DMS79 treated with DMSO at 0.1 percent for 48 hours (cell line): Measurements from ENCODE around the gene CRNKL1.
"Not testable (repeated sequence)": the region's sequence is repeated elsewhere in the genome, so short reads cannot be mapped to it uniquely, and the experiment has no call there.

ENCODE experiments used
- DNase-seq: peaks from one replicate; lab custom pipeline; 2025; lab: John Stamatoyannopoulos, UW

CRNKL1 gene

DNA sequence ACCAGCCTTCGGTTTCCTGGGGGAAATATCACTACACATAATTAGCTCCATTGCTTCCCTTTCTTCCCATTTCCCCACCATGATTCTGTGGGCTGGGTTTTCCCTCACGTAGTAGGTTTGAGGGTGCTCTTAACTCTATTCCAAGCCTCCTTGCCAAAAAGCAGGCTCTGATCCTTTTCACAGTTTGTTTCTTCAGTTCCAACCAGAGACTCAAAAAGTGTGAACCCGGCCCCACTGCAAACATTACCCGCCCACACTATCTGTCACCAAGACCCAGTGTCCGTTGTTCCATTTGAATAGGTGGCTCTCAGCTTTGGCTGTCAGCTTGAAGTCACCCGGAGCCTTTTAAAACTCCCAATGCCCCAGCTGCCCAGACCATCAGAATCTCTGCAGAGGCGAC is 46.9 kb downstream of the CRNKL1 start:
- no peak for DNase-seq

- not testable (repeated sequence) for DNase-seq
Observed at GRCh38 chr20:20003955-20004322, 48.3 kb downstream of the CRNKL1 start.

DNA sequence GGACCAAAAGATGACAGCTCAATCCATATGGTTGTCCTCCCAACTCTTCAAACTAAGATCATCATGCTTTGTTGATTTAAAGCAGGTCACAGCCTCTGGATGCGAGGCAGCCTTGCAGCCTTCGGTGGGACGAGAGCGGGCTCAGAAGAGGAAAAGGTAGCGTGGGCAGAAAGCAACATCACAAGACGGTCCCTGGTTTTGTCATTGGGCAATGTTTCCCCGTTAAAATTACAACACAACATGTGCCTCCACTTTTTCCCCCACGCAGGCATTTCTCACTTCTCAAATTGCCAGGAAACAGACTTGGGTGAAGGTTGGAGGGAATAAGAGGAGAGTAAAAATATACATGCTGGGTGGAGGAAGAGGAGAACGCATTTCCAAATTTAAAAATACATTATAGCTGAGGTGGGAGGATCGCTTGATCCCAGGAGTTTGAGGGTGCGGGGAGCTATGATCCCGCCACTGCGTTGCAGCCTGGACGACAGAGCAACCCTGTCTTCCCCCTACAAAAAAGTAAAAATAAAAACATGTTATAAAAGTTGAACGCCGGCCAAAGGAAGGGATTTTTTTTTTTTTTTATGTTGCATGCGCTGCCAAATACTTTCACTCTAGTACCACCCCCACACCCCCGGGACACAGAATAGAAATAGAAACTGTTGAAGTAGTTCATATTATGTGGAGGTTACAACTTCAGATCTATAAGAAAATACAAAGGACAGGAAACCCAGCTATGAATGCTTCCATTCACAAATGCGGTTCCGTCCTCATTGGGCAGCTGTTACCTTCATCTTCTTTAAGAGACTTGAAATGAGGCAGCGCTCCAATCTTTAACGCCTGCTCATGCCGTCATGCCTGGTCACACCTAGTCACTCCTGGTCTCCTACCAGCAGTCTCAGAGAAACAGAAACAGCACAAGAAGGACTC is 49.0 kb downstream of the CRNKL1 start:
- DNase-seq, result peak; percentile 41

DNA sequence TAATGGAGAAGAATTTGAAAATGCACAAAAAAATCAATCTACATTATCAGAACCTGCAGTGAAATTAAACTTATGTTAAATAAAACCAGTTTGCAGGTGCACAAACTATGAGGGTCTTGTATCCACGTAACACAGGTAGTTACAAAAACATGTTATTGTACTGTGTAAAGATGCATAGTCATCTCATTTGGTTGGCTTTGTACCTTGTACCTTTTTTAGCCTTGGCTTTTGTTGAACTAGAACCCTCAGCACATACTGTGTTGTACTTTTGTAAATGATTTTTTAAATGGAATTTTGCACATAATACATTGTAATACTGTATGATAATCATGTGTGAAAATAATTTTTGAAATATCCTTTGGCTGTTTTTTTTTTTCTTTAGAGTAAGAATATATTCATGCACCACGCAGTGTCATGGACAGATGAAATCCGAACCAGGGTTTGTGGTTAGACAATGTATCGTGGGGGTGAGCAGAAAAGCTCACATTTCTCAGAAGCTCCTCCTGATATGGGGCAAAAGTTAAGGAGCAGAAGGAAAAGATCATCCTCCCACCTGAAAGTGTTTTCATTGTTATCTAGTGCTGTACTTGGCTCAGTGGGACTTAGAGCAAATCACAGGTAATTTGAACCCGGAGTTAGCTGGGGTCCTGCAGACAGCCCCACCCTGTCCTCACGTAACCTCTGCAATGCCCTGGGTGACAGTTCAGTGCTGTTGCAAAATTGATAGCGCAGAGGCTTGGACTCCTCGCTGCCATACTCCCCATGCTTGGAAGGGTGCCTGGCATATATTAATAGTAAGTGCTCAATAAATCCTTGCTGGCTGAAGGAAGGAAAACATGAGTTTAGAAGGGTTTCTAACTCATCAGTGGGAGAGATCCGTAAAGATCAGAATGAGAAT is 49.9 kb downstream of the CRNKL1 start:
- no peak for DNase-seq

- DNase-seq, result no peak
Observed at GRCh38 chr20:20000211-20000968, 51.9 kb downstream of the CRNKL1 start.

DNA sequence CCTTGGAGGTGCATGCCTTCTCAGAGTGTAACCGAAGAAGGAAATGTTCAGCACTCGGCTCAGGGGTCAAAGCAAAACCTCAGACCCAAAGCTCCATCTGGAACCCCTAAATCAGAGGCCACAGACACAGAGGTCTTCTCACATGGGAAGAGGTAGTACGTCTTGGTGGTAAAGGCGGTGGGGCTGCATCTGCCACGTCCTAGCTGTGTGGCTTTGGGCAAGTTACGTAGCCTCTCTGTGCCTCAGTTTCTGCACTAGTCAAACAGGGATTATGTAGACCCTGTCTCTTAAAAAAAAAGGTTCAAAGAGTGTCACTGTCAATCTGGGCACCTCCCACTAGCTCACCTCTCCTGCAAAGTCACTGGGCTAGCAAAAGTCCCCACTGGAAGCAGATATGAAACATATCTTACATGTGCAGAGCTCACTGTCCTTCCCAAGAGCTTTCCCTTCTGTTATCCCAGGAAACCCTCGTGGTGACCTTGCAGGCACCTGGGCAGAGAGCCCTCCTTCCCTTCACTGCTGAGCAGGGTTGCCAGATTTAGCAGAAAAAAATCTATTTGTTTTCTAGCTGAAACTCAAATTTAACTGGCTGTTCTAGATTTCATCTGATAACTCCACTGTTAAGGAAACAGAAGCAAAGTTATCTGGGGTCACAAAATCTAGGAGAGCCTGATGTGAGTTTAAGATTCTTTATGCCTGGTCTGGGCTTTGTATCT is 53.1 kb downstream of the CRNKL1 start:
- DNase-seq, result no peak

DNA sequence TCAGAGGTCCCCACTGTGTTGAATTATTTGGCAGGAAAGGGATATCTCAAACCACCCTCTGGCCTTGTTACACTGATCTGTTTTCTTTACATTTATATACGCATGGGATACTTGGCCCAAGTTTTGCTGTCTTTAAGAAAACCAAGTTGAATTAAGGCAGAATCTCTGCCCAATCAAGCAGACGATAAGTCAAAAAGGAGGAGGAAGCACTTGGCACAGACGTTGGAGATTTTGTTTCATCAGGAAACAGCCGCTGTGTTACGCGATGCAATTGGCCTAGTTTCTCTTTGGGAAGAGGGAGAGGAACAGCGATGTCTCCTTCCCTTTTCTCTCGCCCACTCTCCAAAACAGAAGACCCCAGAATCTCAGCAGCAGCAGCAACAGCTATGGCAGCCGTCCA is 55.3 kb downstream of the CRNKL1 start:
- DNase-seq, result no peak

GRCh38 chr20:19996222-19996621 is 56.0 kb downstream of the CRNKL1 start:
- DNase-seq, result no peak

- DNase-seq, result peak; percentile 73
Observed at GRCh38 chr20:19995220-19995863, 56.9 kb downstream of the CRNKL1 start.

DNA sequence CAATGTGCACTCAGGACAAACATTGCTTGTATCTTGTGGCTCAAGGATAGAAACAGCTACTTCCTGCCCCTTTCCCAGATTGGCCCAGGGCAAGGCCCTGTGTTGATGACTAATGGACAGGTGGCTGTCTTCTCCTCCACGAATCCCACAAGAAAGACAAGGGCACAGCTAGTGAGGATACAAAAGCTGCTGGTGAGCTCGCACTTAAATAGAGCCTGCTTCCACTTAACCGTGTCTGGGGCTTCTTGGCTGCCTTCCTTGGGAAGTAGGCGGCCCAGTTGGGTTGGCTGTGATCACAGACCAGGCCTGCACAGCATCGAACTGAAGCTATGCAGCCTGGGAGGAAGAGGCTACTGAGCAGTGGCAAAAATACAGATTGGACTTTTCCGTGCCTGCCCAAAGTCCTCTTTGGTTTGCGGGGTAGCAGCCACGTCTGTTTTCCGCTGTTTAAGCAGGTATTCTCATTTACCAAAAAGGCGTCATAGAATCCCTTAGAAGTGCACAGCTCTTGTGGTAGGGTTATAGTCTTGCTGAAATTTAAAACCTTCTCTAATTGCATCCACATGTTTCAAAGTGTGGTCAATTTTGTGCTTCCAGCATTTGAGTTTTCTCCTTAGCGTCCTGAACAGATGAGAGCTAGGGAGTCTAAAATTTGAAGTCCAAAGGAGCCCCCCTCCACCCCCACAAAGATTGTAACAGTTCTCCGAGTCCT is 58.2 kb downstream of the CRNKL1 start:
- DNase-seq, result no peak

DNA sequence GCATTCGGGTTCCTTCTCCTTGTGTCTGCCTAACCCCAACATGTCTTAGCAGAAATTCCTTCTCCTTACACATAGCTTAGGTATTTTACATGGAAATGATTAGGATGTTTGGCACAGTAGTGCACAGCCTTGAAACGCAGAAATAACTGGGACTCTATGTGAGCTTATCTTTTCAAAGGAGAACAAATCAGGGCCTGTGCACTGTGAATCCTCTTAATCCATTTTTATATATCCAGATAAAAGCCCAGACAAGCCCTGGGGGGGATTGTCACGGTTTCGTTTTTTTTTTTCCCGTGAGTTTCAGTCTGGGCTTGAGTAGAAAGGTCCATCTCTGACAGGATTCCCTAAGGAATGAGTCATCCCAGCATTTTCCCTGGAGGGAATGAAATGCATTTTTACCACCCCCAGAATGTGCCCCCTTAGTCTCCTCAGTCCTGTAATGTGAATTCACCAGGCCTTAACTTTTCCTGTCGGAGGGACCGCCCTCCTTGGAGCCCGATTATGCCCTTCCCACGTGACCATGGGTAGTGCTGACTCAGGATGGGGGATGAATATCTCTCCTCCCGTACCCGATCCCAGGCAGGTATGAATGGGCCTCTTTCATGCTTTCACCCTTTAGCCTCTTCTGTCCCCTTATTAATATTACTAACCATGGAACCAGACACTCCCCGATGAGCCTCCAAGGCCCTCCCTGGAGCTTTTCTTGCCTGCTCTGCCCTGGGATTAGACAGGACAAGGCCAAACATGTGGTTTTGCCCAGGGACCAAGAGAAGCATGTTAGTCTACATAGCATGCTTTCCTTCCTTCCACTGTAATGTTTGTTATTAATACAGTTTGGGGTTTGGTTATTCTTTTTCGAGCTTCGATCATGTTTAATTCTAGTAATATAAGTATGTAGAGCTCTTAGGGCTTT is 59.0 kb downstream of the CRNKL1 start:
- DNase-seq, result no peak

- DNase-seq, result no peak
Observed at GRCh38 chr20:19991854-19992253, 60.4 kb downstream of the CRNKL1 start.

DNA sequence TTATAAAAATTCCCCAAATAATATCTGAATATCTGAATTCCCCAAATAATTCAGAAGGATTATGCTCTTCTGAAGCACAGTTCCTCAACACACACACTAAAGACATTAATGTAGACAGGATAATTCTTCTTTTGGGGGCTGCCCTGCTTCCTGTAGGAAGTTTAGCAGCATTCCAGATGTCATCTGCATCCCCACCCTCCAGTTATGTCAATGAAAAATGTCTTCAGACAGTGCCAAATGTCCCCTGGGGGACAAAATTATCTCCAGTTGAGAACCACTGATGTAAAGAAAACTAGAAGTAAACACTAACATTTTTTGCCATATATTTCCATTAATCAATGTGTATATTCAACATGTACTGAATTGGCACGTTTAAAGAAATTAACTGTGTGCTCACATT is 61.0 kb downstream of the CRNKL1 start:
- no peak for DNase-seq

- DNase-seq, result no peak
Observed at GRCh38 chr20:19990850-19991249, 61.4 kb downstream of the CRNKL1 start.

GRCh38 chr20:19987046-19987445 is 65.2 kb downstream of the CRNKL1 start:
- no peak for DNase-seq

DNA sequence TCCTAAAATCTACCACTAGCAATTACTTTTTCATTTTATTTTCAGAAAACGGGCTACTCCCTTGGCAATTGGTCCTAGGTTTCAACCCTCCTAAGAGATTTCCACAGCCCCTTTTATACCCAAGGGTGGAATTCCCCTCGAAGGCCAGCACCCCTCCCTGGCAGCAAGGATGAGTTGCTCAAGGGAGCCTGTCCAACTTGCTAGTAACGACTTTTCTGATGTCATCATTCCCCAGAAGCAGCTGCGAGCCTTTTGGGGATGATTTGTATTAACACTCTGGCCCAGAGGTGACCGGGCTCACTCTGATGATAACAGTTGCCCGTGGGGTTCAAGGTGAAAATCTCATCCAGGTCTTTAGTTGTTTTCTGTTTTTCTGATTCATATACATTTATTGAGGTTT is 65.8 kb downstream of the CRNKL1 start:
- DNase-seq, result no peak
